ENCODE measurements around the gene BLTP1.

Gene BLTP1

DNA sequence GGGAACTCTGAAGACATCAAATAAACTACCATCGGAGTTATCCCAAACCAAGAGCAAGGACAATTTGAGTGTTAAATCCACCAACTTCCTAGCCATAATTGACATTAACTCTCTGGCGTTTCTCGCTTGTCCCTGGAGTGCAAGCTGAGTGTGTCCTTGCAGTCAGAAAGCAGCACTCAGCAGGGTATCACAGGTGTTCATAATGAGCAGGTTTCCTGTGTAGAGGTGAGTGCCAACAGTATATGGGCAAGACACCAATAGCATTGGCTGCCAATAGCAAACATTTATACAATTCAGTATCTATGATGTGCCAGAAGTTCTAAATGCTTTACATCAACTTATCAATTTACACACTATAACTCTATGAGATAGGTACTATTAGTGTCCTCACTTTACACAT lies 11.2 kb downstream of the BLTP1 start:
- ChIA-PET CTCF (no interaction called here), POLR2A (ENCODE audit: low non-redundant PET) (no interaction called here)
- DNase-seq (ENCODE audit: low spot score) = no peak
- TF ChIP-seq, protein P1, sequence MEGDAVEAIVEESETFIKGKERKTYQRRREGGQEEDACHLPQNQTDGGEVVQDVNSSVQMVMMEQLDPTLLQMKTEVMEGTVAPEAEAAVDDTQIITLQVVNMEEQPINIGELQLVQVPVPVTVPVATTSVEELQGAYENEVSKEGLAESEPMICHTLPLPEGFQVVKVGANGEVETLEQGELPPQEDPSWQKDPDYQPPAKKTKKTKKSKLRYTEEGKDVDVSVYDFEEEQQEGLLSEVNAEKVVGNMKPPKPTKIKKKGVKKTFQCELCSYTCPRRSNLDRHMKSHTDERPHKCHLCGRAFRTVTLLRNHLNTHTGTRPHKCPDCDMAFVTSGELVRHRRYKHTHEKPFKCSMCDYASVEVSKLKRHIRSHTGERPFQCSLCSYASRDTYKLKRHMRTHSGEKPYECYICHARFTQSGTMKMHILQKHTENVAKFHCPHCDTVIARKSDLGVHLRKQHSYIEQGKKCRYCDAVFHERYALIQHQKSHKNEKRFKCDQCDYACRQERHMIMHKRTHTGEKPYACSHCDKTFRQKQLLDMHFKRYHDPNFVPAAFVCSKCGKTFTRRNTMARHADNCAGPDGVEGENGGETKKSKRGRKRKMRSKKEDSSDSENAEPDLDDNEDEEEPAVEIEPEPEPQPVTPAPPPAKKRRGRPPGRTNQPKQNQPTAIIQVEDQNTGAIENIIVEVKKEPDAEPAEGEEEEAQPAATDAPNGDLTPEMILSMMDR (conservative IDR thresholded peaks at IDR 0.05; ENCODE audit: low read depth) = no peak
- no peak overlapping the region for H3K27ac ChIP-seq

DNA sequence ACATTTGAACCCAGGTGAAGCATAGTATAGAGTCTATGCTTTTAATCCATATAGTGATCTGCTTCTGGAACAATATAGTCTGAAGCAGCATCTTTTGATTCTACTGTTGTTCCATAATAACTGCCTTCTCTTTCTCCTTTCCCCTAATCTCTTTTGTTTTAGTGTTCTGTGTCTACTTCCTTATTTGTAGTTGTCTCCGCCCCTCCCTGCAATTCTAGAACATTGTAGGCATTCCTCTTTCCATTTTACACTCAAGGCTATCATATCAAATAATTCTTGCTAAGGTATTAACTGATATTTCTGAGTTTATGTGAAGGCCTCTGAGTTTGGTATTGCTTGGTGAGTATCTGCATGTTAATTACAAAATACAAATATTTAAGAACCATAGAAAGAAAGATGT lies 11.6 kb downstream of the BLTP1 start:
- no peak for DNase-seq (ENCODE audit: low spot score)
- ChIA-PET CTCF (no interaction called here), POLR2A (ENCODE audit: low non-redundant PET) (no interaction called here)
- TF ChIP-seq, protein P1 (conservative IDR thresholded peaks at IDR 0.05; ENCODE audit: low read depth) = no peak
- no peak overlapping the region for H3K27ac ChIP-seq

DNA sequence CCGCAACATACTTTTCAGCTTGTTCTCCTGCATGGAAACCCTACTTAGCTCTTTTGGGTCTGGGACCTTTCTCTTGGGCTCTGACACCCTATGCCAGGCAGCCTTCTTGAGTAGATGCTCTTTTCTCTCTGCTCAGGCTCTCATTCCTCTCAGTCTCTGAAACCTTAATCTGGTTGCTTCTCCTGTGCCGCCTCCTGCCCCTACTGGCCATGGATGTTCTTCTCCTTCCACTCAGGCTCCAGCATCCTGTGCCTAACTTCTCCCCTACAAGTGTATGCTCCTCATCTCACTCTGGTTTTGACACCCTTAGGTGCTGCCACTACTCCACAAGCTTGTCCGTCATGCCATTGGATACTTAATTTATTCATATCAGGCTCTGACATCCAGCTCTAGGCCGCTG lies 15.2 kb downstream of the BLTP1 start:
- ChIA-PET CTCF (no interaction called here), POLR2A (ENCODE audit: low non-redundant PET) (no interaction called here)
- TF ChIP-seq, protein P1 (conservative IDR thresholded peaks at IDR 0.05; ENCODE audit: low read depth) = no peak
- no peak overlapping the region for H3K27ac ChIP-seq
- no peak for DNase-seq (ENCODE audit: low spot score)

DNA sequence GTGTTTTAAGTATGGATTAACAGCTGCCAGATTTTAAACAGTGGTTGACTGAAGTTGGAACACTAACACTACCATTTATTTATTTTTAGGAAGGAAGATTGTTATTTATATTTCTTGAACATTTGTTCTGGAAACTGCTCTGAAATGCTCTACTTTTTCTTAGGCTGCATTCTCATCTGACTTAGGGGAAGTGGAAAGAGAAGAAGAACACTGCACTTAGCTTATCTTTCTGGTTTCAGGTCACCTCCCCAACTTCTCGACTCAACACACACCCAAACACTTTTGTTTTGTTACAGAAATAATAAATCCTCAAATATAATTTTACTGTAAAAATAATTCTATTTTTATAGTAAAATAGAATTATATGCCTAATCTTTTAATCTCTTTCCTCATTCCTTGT lies 18.6 kb downstream of the BLTP1 start:
- POLR2A ChIA-PET (ENCODE audit: low non-redundant PET) = no interaction called here
- no peak overlapping the region for H3K27ac ChIP-seq
- no peak for DNase-seq (ENCODE audit: low spot score)
- TF ChIP-seq, protein P1 (conservative IDR thresholded peaks at IDR 0.05; ENCODE audit: low read depth) = no peak
- CTCF ChIA-PET = interaction anchor here (0.6 to 0.7 kb wide), 2 partner anchors 220 to 1144 kb away, joined by 3 to 4 read pairs; no protein-coding TSS in a partner anchor

DNA sequence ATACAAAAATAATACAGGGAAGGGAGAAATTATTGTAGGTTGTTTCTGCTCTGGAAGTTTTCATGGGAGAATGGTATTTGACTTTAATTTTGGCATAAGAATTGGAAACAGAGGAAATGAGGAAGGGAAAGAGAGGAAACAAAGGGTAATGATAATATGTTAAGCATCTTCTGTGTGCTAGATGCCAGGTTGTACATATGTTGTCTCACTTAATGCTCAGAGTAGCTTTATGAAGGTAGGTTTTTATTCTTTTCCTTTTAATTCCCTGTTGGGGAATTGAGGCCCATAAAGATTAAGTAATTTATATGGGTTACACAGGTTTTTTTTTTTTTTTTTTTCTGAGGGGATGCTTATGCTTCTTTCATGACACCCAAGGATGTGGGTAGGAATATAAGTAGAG lies 19.2 kb downstream of the BLTP1 start:
- ChIA-PET POLR2A (ENCODE audit: low non-redundant PET) (no interaction called here), CTCF (interaction anchor here (0.6 to 0.7 kb wide), 2 partner anchors 221 to 1145 kb away, joined by 3 to 4 read pairs; no protein-coding TSS in a partner anchor)
- DNase-seq (ENCODE audit: low spot score) = no peak
- no peak overlapping the region for H3K27ac ChIP-seq
- TF ChIP-seq, protein P1 (conservative IDR thresholded peaks at IDR 0.05; ENCODE audit: low read depth) = no peak

DNA sequence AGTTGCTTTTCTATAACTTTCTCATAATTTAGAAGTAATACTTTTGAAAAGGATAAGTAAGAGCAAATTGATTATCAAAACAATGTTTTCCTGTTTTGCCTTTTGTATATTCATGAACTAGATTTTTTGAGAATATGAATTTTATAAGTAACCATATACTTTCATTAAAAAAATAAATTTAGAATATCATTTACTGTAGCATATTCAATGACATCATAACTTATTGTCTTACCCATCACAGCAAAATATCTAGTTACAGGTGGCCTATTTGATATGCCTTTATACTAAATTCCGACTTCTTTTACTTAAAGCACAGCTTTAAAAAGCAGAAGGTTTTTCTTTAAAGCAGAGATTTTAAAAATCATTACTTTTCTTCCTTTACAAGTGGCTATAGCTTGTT lies 20.1 kb downstream of the BLTP1 start:
- no peak for DNase-seq (ENCODE audit: low spot score)
- CTCF ChIA-PET = no interaction called here
- TF ChIP-seq, protein P1 (conservative IDR thresholded peaks at IDR 0.05; ENCODE audit: low read depth) = no peak
- no peak overlapping the region for H3K27ac ChIP-seq
- POLR2A ChIA-PET (ENCODE audit: low non-redundant PET) = no interaction called here

DNA sequence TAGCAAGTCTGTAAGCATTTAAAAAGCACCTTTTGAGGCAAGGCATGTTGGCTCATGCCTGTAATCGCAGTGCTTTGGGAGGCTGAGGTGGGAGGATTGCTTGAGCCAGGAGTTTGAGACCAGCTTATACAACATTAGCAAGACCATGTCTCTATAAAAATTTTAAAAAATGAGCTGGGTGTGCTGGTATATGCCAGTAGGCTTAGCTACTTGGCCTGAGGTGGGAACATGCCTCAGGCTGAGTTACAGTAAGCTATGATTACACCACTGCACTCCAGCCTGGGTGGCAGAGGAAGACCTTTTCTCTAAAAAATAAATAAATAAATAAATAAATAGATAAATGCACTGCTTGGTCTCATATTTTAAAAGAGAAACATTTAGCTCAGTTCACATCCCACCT lies 26.8 kb downstream of the BLTP1 start:
- TF ChIP-seq, protein P1 (conservative IDR thresholded peaks at IDR 0.05; ENCODE audit: low read depth) = no peak
- DNase-seq (ENCODE audit: low spot score) = no peak
- CTCF ChIA-PET = interaction anchor here (0.6 to 0.8 kb wide), 2 partner anchors 23 to 765 kb away, joined by 3 read pairs; no protein-coding TSS in a partner anchor
- H3K27ac ChIP-seq = no peak overlapping the region
- POLR2A ChIA-PET (ENCODE audit: low non-redundant PET) = no interaction called here

All from RWPE1 (cell line).